NCI-H2196 (cell line): ENCODE results near the gene CEP20.
"Not testable (repeated sequence)": the region's sequence is repeated elsewhere in the genome, so short reads cannot be mapped to it uniquely, and the experiment has no call there.

Experiments
- DNase-seq: peaks from one replicate; lab custom pipeline; 2025; ENCODE audit not compliant: unreplicated experiment; lab: John Stamatoyannopoulos, UW

The CEP20 gene

GRCh38 chr16:15888072-15888976, at the start of gene CEP20:
Gene CEP20 (minus strand): TSS chr16:15888603. CDS start chr16:15888585, 18 bp downstream.
- peak; percentile 99 for DNase-seq

DNA sequence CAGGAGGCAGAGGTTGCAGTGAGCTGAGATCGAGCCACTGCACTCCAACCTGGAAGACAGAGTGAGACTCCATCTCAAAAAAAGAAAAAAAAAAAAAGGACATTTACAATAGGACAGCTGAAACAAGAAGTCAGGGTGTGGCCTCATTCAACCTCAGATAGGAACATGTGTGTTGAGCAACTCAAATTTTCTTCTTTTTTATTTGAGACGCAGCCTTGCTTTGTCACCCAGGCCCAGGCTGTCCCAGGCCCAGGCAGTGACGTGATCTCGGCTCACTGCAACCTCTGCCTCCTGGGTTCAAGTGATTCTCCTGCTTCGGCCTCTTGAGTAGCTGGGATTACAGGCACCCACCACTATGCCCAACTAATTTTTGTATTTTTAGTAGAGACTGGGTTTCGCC, 48.4 kb upstream of the CEP20 start:
- DNase-seq, result not testable (repeated sequence)

DNA sequence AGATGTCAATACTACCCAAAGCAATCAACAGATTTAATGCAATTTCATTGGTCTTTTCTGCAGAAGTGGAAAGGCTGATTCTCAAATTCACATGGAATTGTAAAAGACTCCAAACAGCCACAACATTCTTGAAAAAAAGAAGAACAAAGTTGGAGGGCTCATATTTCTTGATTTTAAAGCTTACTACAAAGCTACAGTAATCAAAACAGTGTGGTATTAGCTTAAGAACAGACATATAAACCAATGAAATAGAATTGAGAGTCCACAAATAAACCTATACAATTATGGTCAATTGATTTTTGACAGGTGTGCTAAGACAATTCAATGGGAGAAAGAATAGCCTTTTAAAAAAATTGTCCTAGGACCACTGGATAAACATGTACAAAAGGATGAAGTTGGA, 46.6 kb upstream of the CEP20 start:
- no peak for DNase-seq

- no peak for DNase-seq
Measured at GRCh38 chr16:15933781-15934180, 45.4 kb upstream of the CEP20 start.

- DNase-seq, result no peak
Measured at GRCh38 chr16:15932939-15933338, 44.5 kb upstream of the CEP20 start.

DNA sequence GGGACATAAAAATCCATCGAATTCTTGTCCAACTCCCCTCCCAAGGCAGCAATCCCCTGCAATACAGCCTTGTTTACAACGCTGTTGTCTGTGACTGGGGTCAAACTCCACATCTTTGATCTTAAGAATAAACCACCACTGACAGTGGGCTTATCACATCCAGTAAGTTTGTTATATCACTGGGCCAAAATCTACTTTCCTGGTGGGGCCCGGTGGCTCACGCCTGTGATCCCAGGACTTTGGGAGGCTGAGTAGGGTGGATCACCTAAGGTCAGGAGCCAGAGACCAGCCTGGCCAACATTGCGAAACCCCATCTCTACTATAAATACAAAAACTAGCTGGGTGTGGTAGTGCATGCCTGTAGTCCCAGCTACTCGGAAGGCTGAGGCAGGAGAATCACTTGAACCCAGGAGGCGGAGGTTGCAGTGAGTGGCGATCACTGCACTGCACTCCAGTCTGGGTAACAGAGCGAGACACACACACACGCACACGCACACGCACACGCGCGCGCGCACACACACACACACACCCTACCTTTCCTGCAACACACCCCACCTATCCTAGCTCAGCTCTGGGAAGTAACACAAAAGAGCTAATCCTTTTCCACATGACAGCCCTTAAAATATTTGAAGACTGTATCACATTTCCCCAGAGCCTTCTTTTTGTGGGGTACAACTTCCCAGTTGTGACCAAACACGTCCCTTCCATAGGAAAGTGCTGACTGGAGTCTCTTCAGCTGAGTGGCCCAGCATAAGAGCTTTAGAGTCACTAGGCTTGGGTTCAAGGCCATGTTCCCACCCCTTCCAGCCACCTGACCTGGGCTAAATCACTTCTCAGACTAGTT, 40.1 kb upstream of the CEP20 start:
- no peak for DNase-seq

DNA sequence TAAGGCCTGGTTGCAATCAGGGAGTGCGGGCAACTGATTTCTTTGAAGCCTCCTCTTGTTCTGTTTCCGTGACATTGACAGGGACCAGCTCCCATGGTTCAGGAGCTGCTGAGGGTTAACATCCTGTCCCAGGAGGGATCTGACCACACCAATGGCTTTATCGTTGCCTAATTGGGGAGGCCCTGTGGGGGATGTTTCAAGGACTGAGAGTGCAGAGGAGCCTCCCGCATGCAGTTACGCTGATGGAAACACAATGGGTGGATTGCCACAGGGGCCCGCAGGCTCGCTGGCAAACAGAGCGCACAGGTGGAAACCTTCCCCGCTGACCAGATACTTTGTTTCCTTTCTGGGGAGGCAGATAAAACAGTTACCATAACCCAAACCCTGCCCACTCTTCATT, 37.2 kb upstream of the CEP20 start:
- no peak for DNase-seq

- DNase-seq, result no peak
Measured at GRCh38 chr16:15924996-15925395, 36.6 kb upstream of the CEP20 start.

DNA sequence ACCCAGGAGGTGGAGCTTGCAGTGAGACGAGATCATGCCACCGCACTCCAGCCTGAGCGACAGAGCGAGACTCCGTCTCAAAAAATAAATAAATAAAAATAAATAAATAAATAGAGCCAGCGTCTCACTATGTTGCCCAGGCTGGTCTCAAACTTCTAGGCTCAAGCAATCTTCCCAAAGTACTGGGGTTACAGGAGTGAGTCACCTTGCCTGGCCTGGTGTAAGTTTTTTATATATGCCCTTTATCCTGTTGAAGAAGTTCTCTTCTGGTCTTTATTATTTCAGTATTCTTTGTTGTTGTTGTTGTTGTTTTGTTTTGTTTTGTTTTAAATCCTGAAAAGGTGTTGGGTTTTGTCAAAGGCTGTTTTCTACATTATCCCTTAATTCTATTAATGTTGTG, 30.9 kb upstream of the CEP20 start:
- no peak for DNase-seq

- not testable (repeated sequence) for DNase-seq
Measured at GRCh38 chr16:15918314-15918713, 29.9 kb upstream of the CEP20 start.

DNA sequence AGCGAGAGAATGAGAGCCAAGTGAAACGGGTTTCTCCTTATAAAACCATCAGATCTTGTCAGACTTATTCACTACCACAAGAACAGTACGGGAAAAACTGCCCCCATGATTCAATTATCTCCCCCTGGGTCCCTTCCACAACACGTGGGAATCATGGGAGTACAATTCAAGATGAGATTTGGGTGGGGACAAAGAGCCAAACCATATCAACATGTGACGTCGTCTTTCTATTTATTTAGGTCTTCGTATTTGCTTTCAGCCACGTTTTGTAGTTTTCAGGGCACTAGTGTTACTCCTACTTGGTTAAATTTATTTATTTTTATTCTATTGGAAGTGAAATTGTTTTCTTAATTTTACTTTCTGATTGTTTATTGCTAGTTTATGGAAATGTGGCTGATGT, 27.9 kb upstream of the CEP20 start:
- DNase-seq, result no peak

GRCh38 chr16:15915555-15916081, 27.2 kb upstream of the CEP20 start:
- no peak for DNase-seq

DNA sequence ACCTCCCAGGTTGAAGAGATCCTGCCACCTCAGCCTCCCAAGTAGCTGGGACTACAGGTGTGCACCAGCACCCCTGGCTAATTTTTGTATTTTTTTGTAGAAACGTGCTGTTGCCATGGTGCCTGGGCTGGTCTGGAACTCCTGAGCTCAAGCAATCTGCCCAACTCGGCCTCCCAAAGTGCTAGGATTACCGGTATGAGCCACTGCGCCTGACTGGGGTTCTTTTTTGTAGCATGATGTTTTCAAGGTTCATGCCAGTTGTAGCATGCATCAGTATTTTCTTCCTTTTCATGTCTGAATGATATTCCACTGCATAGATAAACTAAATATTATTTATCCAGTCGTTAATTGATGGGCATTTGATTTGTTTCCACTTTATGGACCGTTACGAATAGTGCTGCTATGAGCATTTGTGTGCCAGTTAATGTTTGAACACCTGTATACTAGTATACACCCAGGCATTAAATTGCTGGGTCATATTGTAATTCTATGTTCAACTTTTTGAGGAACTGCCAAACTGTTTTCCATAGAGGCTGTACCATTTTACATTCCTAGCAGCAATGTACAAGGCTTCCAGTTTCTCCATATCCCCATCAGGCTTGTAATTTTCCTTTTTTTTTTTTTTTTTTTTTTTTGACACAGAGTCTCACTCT, 24.8 kb upstream of the CEP20 start:
- no peak for DNase-seq

GRCh38 chr16:15911198-15911597, 22.8 kb upstream of the CEP20 start:
- no peak for DNase-seq

GRCh38 chr16:15907863-15908478, 19.6 kb upstream of the CEP20 start:
- peak; percentile 29 for DNase-seq

- DNase-seq, result no peak
Measured at GRCh38 chr16:15906439-15906838, 18.0 kb upstream of the CEP20 start.

DNA sequence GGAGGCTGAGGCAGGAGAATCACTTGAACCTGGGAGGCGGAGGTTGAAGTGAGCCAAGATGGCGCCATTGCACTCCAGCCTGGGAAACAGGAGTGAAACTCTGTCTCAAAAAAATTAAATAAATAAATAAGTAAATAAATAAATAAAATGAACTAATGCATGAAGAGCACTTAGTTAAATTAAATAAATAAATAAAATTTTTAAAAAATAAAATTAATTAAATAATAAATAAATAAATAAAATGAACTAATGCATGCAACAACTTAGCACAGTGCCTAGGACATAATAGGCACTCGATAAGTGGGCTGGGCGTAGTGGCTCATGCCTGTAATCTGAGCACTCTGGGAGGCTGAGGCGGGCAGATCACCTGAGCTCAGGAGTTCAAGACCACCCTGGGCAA, 15.6 kb upstream of the CEP20 start:
- DNase-seq, result no peak

DNA sequence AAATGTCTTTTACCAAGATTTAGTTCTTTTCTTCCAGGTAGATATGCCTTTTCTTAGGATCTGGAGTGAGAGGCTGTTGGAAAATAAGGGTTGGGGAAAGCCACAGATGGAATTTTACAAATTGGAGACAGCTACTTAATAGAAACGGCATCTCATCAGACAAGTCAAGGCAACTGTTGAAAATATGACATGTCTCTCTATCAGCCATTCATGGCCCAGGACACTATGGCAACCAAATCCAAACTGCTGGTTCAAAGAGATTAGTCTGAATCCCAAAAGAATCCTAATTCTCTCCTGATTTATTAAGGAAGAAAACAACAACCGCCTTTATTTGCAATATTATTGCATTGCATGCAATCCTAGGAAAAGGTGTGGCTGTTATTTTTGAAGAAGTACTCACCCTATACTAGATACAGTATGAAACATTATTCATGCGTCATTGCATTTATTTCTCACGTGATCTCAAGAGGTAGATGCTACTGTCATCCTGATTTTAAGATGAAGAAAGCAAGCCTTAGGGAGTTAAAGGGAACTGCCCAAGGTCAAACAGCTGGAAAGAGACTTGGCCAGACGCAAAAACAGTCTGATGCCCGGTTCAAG, 12.6 kb upstream of the CEP20 start:
- DNase-seq, result no peak

DNA sequence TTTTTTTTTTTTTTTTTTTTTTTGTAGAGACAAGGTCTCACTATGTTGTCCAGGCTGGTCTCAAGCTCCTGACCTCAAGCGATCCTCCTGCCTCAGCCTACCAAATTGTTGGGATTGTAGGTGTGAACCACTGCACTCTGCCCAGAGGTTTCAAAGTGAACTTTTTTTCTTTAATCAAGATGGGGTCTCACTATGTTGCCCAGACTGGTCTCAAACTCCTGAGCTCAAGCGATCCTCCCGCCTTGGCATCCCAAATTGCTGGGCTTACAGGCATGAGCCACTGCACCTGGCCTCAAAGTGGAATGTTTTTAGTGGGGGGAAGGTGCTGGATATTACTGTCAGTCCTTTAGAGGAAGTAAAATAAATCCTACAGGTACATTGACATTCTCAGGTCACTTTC, 12.0 kb upstream of the CEP20 start:
- no peak for DNase-seq

- peak; percentile 38 for DNase-seq
Measured at GRCh38 chr16:15899538-15900100, 11.2 kb upstream of the CEP20 start.
